ENCODE data around the gene STXBP5L.

DNA sequence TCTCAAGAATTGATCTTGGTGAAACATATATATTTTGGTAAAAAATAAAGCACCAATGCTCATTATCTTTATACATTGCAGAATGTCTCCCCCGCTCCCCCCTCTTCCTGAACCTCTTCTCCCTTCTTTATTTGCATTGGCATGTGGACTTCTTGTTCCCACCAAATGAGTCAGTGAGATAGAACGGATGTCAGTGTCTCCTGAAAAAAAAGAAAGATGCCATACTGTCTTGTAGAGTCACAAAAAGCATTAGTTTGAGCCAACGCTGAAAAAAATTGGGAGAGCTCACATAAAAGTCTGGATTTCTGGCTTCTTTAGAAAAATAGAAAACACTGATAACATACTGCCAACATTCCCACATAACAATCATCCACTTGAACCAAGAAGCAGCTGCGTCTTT, 32.0 kb upstream of the STXBP5L start:
- TF ChIP-seq POLR2A (IDR thresholded peaks at IDR 0.05), result no peak
- TF ChIP-seq, protein P1, sequence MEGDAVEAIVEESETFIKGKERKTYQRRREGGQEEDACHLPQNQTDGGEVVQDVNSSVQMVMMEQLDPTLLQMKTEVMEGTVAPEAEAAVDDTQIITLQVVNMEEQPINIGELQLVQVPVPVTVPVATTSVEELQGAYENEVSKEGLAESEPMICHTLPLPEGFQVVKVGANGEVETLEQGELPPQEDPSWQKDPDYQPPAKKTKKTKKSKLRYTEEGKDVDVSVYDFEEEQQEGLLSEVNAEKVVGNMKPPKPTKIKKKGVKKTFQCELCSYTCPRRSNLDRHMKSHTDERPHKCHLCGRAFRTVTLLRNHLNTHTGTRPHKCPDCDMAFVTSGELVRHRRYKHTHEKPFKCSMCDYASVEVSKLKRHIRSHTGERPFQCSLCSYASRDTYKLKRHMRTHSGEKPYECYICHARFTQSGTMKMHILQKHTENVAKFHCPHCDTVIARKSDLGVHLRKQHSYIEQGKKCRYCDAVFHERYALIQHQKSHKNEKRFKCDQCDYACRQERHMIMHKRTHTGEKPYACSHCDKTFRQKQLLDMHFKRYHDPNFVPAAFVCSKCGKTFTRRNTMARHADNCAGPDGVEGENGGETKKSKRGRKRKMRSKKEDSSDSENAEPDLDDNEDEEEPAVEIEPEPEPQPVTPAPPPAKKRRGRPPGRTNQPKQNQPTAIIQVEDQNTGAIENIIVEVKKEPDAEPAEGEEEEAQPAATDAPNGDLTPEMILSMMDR (IDR thresholded peaks at IDR 0.05), result no peak
